T-helper 2 cell treated with Interferon-gamma antibody and Interleukin-4, amounts not matched to agents 100 ng/mL and 5 ng/mL, for 36 hours (primary cell): ENCODE measurements around the gene KCNAB3. TPM values are rescaled to one million over a fixed set of nuclear protein-coding genes. Genes with fewer than 3 reads are reported as not detected.

Source experiments
- intact Hi-C: fragments of 100-400 bp; cut with micrococcal nuclease; formaldehyde crosslinking; loops from one replicate; pipeline ENCODE4 v1.15.1; 2023
- total RNA-seq: library from RNA; stranded (reverse); gene quantifications from 2 replicates; pipeline ENCODE4 v1.2.3, GENCODE V29; 2022

KCNAB3 gene
- total RNA-seq, 1 donor from 2014 or later: 9.2 TPM

DNA sequence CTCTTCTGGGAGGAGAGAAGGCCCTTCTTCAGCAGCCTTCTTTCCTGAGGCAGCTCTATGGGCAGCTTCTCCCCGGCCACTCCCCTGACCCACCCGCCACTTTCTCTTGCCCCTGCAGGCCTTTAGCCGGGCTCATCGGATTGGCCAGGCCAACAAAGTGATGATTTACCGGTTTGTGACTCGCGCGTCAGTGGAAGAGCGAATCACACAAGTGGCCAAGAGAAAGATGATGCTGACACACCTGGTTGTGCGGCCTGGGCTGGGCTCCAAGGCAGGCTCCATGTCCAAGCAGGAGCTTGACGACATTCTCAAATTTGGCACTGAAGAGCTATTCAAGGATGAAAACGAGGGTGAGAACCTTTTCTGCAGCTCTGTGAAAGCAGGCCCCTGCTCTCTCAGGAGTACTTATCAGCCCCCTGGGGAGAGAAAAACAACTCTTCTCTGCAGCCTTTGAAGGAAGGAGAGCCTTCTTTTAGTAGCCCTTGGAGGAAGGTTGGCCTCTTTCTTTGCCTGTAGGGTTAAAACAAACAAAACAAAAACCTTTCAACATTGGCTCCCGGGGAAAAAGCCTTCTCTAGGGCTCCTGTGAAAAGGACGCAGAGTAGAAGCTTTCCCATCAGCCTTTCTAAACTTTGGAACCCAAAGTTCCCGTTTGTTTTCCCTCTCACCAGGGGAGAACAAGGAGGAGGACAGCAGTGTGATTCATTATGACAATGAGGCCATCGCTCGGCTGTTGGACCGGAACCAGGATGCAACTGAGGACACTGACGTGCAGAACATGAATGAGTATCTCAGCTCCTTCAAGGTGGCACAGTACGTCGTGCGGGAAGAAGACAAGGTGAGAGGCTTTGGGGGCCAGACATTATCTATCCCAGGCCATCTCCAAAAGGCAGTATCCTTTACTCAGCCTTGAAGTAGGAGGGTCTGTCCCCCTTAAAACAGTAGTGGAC is 26.2 kb downstream of the KCNAB3 start:
- intact Hi-C loops: no loop called here

DNA sequence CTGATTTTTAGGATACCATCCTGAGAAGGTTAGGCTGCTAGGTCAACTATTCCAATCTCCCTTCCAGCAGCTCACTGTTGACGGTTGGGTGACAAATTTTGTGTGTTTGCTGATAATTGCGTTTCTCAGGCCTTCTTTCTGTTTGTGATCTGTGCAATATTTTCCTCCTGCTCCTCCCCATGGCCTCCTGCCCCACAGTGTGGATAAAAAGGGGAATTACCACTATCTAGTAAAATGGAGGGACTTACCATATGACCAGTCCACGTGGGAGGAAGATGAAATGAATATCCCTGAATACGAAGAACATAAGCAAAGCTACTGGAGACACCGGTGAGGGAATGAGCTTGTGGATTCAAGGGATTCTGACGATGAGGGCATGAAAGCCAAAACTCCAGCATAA is 31.9 kb downstream of the KCNAB3 start:
- intact Hi-C loops: no loop called here

DNA sequence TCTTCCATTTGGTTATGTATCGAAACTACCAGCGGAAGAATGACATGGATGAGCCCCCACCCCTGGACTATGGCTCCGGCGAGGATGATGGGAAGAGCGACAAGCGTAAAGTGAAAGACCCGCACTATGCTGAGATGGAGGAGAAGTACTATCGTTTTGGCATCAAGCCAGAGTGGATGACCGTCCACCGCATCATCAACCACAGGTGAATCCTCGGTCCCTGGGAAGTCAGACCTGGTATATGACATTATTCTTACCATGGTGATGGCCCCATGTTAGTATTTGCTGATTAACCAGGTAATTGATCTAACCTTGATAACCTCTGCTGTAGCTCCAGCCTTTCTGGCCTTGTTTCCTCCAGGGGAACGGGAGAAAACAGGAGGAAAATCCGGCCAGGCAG is 32.6 kb downstream of the KCNAB3 start:
- intact Hi-C loops: no loop called here

DNA sequence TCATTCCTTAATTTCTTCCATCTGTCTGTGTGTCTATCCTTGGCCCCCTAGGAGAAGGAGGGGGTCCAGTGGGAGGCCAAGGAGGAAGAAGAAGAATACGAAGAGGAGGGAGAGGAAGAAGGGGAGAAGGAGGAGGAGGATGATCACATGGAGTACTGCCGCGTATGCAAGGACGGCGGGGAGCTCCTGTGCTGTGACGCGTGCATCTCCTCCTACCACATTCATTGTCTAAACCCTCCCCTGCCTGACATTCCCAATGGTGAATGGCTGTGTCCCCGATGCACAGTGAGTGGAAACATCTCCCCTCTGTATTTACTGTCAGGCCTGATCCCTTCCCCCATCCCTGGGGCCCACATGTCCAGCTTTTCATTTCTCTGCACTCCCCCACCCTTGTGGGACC is 34.8 kb downstream of the KCNAB3 start:
- intact Hi-C loops: no loop called here

DNA sequence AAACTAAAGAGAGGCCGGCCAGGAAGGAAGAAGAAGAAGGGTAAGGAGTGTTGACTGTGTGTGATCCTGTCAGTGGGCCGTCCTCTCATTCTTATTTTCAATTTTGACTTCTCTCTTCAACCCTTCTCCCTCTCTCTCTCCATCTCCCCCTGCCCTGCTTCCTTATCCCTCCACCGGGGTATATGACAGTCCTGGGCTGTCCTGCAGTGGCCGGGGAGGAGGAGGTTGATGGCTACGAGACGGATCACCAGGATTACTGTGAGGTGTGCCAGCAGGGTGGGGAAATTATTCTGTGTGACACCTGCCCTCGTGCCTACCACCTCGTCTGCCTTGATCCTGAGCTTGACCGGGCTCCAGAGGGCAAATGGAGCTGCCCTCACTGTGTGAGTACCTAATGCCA is 35.4 kb downstream of the KCNAB3 start:
- intact Hi-C loops: no loop called here

DNA sequence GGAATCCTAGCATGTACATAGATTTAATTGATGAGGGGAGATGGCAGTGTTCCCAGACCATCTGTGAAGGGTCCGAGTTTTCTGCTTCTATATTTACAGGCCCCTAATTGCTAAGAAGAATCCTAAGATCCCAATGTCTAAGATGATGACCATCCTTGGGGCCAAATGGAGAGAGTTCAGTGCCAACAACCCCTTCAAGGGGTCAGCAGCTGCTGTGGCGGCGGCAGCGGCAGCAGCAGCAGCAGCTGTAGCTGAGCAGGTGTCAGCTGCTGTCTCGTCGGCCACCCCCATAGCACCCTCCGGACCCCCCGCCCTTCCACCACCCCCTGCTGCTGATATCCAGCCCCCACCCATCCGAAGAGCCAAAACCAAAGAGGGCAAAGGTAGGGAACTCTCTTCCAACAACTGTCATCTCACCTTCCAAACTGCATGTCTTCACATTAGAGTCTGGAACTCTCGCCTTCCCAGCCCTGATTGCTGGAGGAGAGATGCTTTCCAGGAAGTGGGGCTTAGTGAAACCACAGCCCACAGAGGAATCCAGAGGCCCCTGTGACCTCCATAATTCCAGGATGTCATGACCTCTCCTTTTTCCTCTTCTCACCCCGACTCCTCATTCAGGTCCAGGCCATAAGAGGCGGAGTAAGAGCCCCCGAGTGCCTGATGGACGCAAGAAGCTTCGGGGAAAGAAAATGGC is 36.3 kb downstream of the KCNAB3 start:
- intact Hi-C loops: no loop called here

DNA sequence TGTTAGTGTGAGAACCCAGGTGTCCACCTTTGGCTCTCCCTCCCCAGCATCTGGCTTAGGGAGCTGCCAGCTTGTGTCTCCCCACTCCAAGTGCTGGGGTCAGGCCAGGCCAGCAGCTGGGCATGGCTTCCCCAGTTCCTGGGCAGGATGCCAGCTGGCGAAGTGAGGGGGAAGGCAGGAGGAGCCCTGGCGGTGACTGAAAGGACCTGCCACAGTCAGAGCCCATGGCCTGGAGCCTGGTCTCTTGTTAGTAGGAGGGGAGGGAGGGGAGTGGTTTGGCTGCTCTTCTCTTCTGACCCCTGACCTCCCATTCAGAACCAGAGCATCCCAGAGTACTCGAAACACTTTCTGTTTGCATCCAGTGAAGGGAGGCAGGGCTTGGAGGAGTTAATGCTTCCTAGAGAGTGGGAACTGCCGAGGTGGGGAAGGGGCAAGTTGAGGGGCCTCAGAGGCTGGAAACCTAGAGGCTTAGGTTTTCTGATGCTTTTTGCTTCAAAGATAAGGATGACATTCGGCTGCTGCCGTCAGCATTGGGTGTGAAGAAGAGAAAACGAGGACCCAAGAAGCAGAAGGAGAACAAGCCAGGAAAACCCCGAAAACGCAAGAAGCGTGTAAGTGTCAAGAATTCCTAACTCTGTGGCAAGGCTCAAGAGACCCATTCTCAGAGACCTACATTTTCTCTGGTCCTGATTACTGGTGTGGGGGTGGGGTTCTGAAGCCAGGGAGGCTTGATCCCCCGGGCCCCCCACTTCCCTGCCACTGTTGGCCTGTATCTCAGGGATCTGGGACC is 40.3 kb downstream of the KCNAB3 start:
- intact Hi-C loops: loop anchor here (10.0 kb wide), 2 partner anchors 235 to 265 kb away; partner anchors contain the start of genes HES7 and PER1

DNA sequence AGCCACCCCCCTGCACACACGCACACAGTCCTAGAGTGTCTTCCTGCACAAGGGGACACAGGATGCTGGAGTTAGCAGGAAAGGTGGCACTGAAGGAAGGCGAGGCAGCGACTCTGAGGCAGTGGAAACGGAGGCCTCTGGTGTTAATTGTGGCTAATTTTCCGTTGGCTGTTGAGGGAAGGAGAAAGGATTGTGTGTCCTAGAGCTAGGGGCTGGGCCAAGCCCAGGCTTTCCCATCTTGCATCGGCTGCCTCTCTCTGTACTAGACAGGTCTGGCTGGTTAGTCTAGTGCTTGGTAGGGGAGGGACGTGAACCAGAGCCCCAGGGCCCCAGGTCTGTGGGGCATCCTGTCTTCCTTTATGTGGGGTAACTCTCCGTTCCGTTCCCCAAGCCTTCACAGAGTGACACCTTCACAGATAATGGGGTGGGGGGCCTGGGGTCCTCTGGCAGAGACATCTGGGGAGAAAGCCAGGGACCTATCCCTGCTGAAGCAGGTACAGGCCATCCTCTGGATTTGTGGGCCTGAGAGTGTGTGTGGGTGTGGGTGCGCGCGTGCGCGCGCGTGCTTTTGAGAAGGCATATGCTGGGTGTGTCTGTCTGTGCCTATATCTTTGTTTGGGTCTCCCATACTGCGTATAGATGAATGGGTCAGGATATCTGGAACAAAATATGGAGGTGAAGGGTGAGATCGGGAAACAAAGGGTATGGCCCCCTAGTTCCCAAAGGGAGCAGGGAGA is 41.3 kb downstream of the KCNAB3 start, which contains the start of gene CHD3:
CHD3 (plus strand) TSS at position 606 of the 737 bp plus-strand sequence. CDS start 212 bp downstream, outside the sequence.
- intact Hi-C loops: loop anchor here (10.0 kb wide), 2 partner anchors 236 to 266 kb away; partner anchors contain the start of genes HES7 and PER1

DNA sequence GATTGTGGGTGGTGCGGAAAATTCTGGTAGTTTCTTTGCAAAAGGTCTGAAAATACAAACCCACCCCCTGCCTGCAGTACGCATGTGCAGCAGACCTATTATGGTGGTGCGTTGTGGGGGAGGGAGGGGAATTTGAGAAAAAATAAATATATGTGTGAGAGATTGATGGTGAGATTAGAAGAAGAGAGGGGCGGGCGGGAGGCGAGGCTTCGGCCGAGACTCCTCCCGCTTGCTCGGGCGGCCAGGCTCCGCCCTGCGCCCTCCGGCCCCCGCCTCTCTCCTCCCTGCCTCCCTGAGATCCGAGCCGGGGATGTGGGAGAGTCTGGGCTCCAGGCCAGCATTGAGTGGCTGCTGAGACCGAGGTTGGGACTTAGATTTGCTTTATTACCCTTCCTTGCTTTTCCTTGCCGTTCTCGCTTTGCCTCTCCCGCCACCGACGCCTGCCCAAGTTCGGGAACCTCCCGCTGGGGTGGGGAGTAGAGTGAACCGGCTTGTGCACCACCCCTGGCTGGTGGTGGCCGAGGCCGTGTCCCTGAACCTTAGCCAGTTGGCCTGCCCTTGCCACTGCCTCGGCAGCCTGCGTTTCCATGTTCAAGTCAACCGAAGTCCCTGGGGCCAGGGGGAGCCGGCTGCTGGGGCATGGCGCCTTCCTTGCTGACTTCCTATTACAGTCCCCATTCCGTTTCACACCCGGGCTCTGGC is 42.0 kb downstream of the KCNAB3 start:
- intact Hi-C loops: loop anchor here (1.0 to 10.0 kb wide), 9 partner anchors 24 to 581 kb away; partner anchors contain the start of genes CNTROB, EIF5A, HES7 and NAA38

DNA sequence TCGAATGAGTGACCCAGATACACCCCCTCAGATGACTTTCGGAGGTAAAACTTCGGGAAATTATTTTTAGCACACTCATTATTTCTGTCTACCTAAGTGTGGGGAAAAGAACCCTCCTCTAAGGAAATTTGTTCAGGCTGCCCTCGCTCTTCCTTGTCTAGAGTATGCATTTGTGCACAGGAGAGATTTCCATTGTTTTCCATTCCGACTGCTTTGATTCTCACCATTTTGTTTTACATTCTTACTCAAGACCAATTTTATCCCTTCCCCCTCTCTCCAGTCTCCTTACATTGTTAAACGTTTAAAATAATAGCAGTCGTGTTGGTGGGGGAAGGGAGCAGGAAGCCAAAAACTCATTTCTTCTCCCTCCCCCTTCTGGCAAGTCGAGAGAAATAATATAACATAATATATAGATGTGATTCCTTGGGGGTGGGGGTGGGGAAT is 42.6 kb downstream of the KCNAB3 start:
- intact Hi-C loops: loop anchor here (1.0 to 10.0 kb wide), 9 partner anchors 24 to 580 kb away; partner anchors contain the start of genes CNTROB, EIF5A, HES7 and NAA38

DNA sequence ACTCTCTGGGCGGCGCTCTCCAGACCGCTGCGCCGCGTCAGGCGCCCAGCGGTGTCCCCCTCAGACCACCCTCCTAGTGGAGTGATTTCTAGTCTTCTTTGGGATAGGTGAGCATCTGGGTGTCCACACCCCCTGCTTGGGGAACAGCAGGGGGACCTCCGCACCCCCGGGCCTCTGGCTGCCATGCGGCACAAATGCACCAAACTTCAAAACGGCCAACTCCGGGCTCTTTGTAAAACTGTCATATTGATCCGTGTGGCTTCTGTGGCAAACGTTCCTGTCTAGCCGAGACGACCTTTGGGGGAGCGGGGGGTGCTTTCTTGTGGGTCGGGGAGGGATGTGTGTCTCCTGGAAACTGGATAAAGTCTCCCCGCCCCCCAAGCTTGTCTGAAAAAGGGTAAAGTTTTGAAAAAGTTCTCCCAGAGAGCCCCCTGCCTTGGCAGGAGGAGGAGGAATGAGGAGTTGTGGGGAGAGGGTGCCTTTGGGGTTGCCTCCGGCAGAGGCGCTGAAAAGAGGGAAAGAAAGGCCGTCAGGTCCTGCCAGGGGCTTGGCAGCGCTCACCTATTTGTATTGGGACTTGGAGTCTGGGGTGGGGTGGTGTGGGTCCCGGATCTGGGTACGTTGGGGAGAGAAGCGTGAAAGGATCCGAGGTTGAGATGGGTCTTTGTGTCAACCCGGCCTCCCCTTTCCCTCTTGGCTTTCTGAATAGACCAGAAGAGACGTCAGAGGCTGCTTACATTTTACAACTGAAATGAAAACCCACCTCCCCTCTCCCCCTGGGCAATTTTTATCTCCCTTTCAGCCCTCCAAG is 43.2 kb downstream of the KCNAB3 start:
- intact Hi-C loops: loop anchor here (1.0 to 10.0 kb wide), 9 partner anchors 23 to 580 kb away; partner anchors contain the start of genes CNTROB, EIF5A, HES7 and NAA38

DNA sequence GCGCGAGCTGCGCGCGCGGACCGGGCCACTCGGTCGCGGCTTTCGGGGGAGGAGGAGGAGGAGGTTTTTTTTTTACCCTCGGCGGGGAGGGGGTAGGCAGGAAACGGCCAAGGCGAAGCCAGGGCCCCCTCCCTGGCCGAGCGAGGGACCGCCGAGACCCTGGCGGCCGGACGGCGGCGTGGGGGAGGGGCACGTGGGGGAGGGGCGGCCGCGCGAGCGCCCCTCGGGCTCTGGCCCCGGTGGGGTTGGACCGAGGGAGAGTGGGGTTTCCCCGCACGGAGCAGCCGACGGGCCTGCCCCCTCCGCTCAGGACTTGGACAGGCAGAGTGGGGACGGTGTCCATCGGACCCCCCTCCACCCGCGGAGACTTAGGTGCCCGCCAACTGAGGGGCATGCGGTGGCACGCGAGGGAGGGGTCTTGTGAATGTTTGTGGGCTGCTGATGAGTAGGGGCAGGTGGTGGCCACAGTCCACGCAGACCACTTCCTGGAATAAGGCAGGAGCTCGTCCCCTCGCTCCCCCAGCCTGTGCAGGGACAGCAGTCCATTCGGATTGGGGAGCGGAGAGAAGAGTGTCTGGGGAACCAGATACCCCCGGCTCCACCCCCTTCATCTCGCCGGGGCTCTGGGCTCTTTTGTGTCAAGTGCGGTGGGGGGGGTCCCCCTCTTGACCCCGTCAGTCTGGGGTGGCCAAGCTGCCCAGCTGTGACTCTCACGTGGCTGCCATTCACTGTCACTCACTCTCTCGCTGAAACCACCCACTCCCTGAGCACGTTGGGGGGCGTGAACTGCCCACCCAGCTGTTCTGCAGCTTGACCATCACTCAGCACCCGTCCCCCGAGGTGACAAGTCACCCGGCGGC is 44.1 kb downstream of the KCNAB3 start:
- intact Hi-C loops: loop anchor here (2.0 to 10.0 kb wide), 4 partner anchors 41 to 579 kb away; partner anchors contain the start of genes EIF5A, HES7 and PER1

DNA sequence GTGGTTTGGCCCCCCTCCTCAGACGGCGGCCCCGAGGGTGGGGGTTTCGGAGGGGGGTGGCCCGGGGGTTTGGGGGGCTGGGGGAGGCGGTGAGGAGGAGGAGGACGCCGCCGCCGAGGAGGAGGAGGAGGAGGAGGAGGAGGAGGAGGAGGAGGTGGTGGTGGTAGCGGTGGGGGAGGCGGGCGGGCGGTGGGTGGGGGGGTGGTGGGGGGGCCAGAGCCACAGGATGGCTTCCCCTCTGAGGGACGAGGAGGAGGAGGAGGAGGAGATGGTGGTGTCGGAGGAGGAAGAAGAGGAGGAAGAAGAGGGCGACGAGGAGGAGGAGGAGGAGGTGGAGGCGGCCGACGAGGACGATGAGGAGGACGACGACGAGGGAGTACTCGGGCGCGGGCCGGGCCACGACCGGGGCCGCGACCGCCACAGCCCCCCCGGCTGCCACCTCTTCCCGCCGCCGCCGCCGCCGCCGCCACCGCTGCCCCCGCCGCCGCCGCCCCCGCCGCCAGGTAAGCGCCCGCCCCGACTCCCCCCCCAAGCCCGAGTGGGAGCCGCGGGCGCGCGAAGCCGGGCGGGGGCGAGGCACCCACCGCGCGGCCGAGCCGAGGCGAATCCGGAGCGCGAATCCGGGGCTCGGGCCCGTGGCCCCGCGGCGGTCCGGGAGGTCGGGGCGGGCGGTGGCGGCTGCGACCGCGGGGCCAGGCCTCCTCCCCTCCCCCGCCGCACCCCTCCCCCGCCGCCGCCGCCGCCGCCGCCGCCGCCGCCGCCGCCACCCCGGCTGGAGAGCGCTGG is 44.9 kb downstream of the KCNAB3 start:
- intact Hi-C loops: loop anchor here (10.0 kb wide), 2 partner anchors 240 to 270 kb away; partner anchors contain the start of genes HES7 and PER1

DNA sequence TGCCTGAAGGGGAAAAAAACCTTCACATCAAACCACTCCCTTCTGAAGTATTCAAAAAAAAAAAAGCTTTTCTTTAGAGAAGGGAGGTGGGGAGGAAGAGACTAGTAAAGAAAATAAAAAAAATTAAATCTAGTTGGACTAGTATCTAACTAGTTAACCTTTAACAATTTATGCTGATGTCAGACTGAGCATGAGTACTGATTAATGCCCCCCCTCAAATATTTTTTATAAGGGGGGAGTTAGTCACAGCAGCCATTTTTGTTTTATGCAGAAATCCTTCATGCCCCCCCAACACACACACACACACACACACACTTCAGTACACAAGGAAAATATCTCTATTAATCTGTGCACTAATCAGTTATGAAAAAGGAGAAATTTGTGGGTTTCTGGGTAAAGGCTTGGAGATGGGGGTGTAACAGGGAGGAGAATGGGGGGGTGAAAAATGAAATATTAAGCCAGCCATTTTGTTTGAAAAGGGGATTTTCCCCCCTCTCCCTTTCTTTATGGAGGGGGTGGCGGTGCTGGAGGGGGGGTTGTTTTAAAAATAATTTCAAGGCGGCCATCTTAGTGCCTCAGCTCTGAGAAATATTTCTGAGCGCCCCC is 45.8 kb downstream of the KCNAB3 start:
- intact Hi-C loops: loop anchor here (10.0 kb wide), 2 partner anchors 241 to 271 kb away; partner anchors contain the start of genes HES7 and PER1

DNA sequence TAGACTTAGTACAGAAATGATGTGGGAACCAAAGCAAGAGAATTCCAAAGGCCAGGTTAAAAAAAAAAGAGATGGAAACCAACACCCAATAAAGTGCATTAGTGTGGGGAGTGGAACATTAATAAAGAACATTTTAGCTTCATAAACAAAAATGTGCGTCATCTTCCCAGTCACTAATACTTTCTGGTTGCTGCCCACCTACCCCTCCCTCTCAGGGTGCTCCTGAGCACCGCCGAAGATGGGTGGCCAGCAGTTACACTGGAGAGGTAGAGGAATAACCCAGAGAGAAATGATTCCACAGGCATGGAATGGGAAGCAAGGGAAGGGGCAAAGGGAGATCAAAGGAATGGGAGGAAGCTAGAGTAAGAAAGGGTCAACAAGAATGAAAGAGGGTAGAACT is 47.0 kb downstream of the KCNAB3 start:
- intact Hi-C loops: loop anchor here (10.0 kb wide), 2 partner anchors 242 to 272 kb away; partner anchors contain the start of genes HES7 and PER1

DNA sequence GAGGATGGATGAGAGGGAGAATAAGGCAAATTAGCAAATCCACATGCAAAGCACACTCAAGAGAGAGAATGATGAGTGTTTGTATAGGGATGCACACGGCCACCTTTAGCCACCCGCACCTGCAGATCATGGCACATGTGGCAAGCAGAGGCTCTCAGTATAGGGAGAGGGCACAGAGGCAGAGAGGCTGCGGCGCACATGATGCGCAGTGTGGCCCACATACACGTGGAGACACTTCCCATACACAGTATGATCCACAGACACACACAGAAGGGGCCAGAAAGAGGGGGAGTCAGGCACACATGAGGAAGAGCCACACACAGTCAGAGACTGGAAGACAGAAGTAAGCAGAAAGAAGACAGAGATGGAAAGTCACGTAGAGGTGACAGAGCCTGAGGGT is 47.6 kb downstream of the KCNAB3 start:
- intact Hi-C loops: loop anchor here (10.0 kb wide), 2 partner anchors 243 to 273 kb away; partner anchors contain the start of genes HES7 and PER1
